ENCODE data around the gene NDUFV1.

Gene NDUFV1

DNA sequence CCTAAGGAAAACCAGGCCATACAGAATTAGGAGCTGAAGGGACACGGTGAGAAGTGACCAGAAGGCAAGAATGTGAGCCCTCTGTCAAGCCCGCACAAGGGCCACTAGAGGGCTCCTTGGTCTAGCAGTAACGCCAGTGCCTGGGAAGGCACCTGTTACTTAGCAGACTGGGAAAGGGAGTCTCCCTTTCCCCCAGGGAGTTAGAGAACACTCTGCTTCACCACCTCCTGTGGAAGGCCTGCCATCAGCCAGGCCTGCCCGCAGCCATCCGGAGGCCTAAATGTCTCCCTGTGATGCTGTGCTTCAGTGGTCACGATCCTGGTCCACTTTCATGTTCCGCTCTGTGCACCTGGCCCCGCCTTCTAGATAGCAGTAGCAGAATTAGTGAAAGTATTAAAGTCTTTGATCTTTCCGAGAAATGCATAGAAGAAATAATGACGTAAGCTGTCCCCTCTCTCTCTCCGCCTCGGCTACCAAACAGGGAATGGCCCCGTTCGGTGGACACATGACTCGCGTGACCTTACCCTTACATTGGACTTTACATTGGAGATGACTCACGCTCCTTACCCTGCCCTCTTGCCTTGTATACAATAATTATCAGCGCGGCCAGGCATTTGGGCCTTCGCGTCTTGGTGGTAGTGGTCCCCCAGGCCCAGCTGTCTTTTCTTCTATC is 33.9 kb upstream of the NDUFV1 start:
- FAIRE-seq: peak; percentile 62
- DNase-seq (ENCODE audit: insufficient read length, low spot score): no peak
- TF ChIP-seq POLR2A (IDR thresholded peaks at IDR 0.05; ENCODE audit: low read depth, low read length): no peak

DNA sequence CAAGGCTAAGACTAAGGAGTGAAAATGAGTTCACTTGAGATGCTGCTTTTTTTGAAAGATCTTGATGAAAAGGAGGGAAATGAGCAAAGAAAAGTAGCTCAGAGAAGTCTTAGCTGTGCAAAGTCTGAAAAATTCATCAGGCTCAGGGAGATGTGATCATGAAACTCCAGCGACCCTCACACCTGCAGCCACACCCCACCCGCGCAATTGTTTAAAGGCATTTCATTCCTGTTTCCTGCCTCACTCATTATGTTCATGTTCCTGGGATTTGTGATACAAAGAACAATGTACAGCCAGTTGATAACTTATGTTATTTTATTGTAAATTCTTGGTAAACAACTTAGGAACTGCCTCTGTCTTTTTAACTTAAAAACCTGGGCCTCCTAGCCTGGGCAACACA is 31.8 kb upstream of the NDUFV1 start:
- DNase-seq (ENCODE audit: insufficient read length, low spot score) (no peak), FAIRE-seq (no peak)

DNA sequence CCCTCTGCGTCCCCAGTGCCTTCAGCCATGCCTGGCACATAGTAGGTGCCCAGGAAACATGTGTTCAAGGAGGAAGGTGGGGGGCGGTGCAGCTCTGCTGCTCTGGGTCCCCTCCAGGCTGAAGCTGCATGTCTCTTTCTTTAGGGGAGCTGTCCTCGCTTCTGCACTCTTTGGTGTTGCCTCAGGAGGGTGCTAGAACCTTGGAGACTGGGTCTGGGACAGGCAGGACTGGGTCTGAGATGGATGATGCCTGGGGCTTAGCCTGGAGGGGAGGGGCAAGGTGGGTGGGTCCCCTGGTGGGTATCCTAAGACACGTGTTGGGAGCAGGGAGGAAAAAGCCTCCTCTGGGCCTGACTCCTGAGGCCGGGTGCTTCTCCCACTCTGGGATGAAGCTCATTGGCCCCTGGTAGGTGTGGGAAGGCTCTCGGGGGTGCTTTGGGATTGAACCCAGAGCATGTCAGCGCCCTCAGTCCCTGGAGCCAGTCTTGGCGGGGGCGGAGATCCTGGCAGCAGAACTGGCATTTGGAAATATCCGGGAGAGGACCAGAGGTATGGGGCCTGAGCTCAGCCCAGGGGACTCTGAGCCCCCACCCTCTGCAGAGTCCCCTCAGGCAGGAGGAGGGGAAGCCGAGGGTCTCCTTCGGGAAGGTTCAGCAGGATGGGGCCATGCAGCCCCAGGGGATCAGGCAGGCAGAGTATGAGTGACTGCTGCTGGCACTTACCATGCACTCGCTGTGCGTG is 29.8 kb upstream of the NDUFV1 start:
- no peak for TF ChIP-seq PAX5 (IDR thresholded peaks at IDR 0.05; ENCODE audit: insufficient read depth, low read length, severe bottlenecking)
- no peak for TF ChIP-seq POLR2A (IDR thresholded peaks at IDR 0.05; ENCODE audit: low read depth, low read length)
- TF ChIP-seq POU2F2 (IDR thresholded peaks at IDR 0.05; ENCODE audit: low read depth, low read length): no peak
- TF ChIP-seq TAF1 (IDR thresholded peaks at IDR 0.05; ENCODE audit: low read depth, low read length): no peak
- no peak for TF ChIP-seq POLR2AphosphoS5 (IDR thresholded peaks at IDR 0.05; ENCODE audit: low read depth, low read length)
- TF ChIP-seq SPI1 (IDR thresholded peaks at IDR 0.05; ENCODE audit: low read depth, low read length): no peak
- FAIRE-seq (no peak), DNase-seq (ENCODE audit: insufficient read length, low spot score) (no peak)

More for the DNA sequence above, 31.8 kb upstream of the NDUFV1 start:
- TF ChIP-seq POLR2AphosphoS5 (IDR thresholded peaks at IDR 0.05; ENCODE audit: low read depth, low read length): no peak
- no peak for TF ChIP-seq POU2F2 (IDR thresholded peaks at IDR 0.05; ENCODE audit: low read depth, low read length)
- TF ChIP-seq POLR2A (IDR thresholded peaks at IDR 0.05; ENCODE audit: low read depth, low read length): no peak
- TF ChIP-seq TAF1 (IDR thresholded peaks at IDR 0.05; ENCODE audit: low read depth, low read length): no peak
- TF ChIP-seq PAX5 (IDR thresholded peaks at IDR 0.05; ENCODE audit: insufficient read depth, low read length, severe bottlenecking): no peak
- no peak for TF ChIP-seq SPI1 (IDR thresholded peaks at IDR 0.05; ENCODE audit: low read depth, low read length)

DNA sequence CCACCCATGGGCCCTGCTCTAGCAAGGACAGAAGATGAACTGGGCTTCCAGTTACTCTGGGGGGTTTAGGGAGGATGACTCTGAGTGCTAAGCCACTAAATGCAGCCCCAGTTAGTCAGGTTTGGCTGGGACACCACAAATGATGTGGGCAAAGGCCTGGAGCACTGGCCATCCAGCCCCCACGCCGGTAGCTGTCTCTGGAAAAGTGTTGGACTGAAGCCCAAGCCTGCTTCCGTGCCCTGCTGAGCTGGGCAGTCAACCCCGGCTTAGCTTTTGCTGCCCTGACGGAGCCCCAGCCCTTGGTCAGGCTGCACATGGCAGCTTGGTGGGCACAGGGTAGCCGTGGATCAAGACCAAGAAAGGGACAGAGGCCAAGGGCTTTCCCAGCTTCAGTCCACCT is 28.8 kb upstream of the NDUFV1 start:
- no peak for TF ChIP-seq PAX5 (IDR thresholded peaks at IDR 0.05; ENCODE audit: insufficient read depth, low read length, severe bottlenecking)
- TF ChIP-seq SPI1 (IDR thresholded peaks at IDR 0.05; ENCODE audit: low read depth, low read length): no peak
- no peak for TF ChIP-seq POLR2A (IDR thresholded peaks at IDR 0.05; ENCODE audit: low read depth, low read length)
- no peak for TF ChIP-seq TAF1 (IDR thresholded peaks at IDR 0.05; ENCODE audit: low read depth, low read length)
- TF ChIP-seq POU2F2 (IDR thresholded peaks at IDR 0.05; ENCODE audit: low read depth, low read length): no peak
- no peak for TF ChIP-seq POLR2AphosphoS5 (IDR thresholded peaks at IDR 0.05; ENCODE audit: low read depth, low read length)
- no peak for FAIRE-seq
- DNase-seq (ENCODE audit: insufficient read length, low spot score): no peak

DNA sequence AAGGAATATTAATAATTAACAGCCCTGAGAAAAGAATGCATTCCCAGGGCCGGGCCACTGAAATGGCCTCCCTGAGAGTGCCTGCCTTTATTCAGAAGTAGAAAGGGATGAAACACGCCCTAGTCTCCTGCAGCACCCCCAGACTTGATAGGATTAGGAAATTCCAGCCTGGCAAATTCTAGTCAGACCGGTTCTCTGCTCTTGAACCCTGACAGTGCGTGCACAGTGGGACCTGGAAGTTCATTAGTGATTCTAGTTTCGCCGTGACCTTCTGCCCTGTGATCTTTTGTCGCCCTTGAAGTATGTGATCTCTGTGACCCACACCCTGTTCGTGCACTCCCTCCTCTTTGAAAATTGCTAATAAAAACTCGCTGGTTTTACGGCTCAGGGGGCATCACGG is 25.3 kb upstream of the NDUFV1 start:
- no peak for DNase-seq (ENCODE audit: insufficient read length, low spot score)
- FAIRE-seq: no peak
- no peak for TF ChIP-seq POLR2A (IDR thresholded peaks at IDR 0.05; ENCODE audit: low read depth, low read length)
- no peak for TF ChIP-seq POLR2AphosphoS5 (IDR thresholded peaks at IDR 0.05; ENCODE audit: low read depth, low read length)
- TF ChIP-seq TAF1 (IDR thresholded peaks at IDR 0.05; ENCODE audit: low read depth, low read length): no peak
- no peak for TF ChIP-seq PAX5 (IDR thresholded peaks at IDR 0.05; ENCODE audit: insufficient read depth, low read length, severe bottlenecking)
- no peak for TF ChIP-seq POU2F2 (IDR thresholded peaks at IDR 0.05; ENCODE audit: low read depth, low read length)
- TF ChIP-seq SPI1 (IDR thresholded peaks at IDR 0.05; ENCODE audit: low read depth, low read length): no peak

DNA sequence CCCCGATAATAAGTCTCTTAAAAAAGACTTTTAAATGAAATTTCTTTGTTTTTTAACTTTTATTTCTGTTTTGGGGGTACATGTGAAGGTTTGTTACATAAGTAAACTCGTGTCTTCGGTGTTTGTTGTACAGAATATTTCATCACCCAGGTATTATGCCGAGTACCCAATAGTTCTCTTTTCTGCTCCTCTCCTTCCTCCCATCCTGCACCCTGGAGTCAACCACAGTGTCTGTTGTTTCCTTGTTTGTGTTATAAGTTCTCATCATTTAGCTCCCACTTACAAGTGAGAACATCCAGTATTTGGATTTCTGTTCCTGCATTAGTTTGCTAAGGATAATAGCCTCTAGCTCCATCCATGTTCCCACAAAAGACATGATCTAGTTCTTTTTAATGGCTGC is 24.7 kb upstream of the NDUFV1 start:
- TF ChIP-seq SPI1 (IDR thresholded peaks at IDR 0.05; ENCODE audit: low read depth, low read length): no peak
- no peak for TF ChIP-seq PAX5 (IDR thresholded peaks at IDR 0.05; ENCODE audit: insufficient read depth, low read length, severe bottlenecking)
- no peak for TF ChIP-seq TAF1 (IDR thresholded peaks at IDR 0.05; ENCODE audit: low read depth, low read length)
- no peak for TF ChIP-seq POLR2AphosphoS5 (IDR thresholded peaks at IDR 0.05; ENCODE audit: low read depth, low read length)
- no peak for TF ChIP-seq POLR2A (IDR thresholded peaks at IDR 0.05; ENCODE audit: low read depth, low read length)
- no peak for TF ChIP-seq POU2F2 (IDR thresholded peaks at IDR 0.05; ENCODE audit: low read depth, low read length)
- DNase-seq (ENCODE audit: insufficient read length, low spot score) (no peak), FAIRE-seq (no peak)

DNA sequence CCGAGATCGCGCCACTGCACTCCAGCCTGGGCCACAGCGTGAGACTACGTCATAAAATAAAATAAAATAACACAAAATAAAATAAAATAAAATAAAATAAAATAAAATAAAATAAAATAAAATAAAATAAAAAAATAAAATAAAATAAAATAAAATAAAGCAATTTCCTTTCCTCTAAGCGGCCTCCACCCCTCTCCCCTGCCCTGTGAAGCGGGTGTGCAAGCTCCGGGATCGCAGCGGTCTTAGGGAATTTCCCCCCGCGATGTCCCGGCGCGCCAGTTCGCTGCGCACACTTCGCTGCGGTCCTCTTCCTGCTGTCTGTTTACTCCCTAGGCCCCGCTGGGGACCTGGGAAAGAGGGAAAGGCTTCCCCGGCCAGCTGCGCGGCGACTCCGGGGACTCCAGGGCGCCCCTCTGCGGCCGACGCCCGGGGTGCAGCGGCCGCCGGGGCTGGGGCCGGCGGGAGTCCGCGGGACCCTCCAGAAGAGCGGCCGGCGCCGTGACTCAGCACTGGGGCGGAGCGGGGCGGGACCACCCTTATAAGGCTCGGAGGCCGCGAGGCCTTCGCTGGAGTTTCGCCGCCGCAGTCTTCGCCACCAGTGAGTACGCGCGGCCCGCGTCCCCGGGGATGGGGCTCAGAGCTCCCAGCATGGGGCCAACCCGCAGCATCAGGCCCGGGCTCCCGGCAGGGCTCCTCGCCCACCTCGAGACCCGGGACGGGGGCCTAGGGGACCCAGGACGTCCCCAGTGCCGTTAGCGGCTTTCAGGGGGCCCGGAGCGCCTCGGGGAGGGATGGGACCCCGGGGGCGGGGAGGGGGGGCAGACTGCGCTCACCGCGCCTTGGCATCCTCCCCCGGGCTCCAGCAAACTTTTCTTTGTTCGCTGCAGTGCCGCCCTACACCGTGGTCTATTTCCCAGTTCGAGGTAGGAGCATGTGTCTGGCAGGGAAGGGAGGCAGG is 23.2 kb upstream of the NDUFV1 start, which contains the start of gene GSTP1:
Gene GSTP1, plus strand, starts transcription at position 566 of the 958 bp plus-strand sequence. Its CDS starts 32 bp downstream, at position 598.
- peak; percentile 81 for FAIRE-seq
- DNase-seq (ENCODE audit: insufficient read length, low spot score): peak; percentile 76
- TF ChIP-seq TAF1 (IDR thresholded peaks at IDR 0.05; ENCODE audit: low read depth, low read length): peak; percentile 59; the same call in 1 of the 2 replicates
- peak; percentile 83; the same call in 1 of the 2 replicates for TF ChIP-seq POU2F2 (IDR thresholded peaks at IDR 0.05; ENCODE audit: low read depth, low read length)
- TF ChIP-seq POLR2A (IDR thresholded peaks at IDR 0.05; ENCODE audit: low read depth, low read length): peak; percentile 94
- TF ChIP-seq POLR2AphosphoS5 (IDR thresholded peaks at IDR 0.05; ENCODE audit: low read depth, low read length): peak; percentile 95
- TF ChIP-seq PAX5 (IDR thresholded peaks at IDR 0.05; ENCODE audit: insufficient read depth, low read length, severe bottlenecking): no peak
- no peak for TF ChIP-seq SPI1 (IDR thresholded peaks at IDR 0.05; ENCODE audit: low read depth, low read length)

DNA sequence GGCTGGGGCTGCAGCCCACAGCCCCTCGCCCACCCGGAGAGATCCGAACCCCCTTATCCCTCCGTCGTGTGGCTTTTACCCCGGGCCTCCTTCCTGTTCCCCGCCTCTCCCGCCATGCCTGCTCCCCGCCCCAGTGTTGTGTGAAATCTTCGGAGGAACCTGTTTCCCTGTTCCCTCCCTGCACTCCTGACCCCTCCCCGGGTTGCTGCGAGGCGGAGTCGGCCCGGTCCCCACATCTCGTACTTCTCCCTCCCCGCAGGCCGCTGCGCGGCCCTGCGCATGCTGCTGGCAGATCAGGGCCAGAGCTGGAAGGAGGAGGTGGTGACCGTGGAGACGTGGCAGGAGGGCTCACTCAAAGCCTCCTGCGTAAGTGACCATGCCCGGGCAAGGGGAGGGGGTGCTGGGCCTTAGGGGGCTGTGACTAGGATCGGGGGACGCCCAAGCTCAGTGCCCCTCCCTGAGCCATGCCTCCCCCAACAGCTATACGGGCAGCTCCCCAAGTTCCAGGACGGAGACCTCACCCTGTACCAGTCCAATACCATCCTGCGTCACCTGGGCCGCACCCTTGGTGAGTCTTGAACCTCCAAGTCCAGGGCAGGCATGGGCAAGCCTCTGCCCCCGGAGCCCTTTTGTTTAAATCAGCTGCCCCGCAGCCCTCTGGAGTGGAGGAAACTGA is 22.4 kb upstream of the NDUFV1 start:
- peak; percentile 9 for FAIRE-seq
- TF ChIP-seq TAF1 (IDR thresholded peaks at IDR 0.05; ENCODE audit: low read depth, low read length) (no peak), SPI1 (IDR thresholded peaks at IDR 0.05; ENCODE audit: low read depth, low read length) (no peak), POU2F2 (IDR thresholded peaks at IDR 0.05; ENCODE audit: low read depth, low read length) (no peak), POLR2A (IDR thresholded peaks at IDR 0.05; ENCODE audit: low read depth, low read length) (no peak), PAX5 (IDR thresholded peaks at IDR 0.05; ENCODE audit: insufficient read depth, low read length, severe bottlenecking) (no peak), POLR2AphosphoS5 (IDR thresholded peaks at IDR 0.05; ENCODE audit: low read depth, low read length) (no peak; the same call in 1 of the 2 replicates)
- DNase-seq (ENCODE audit: insufficient read length, low spot score): no peak

Measured in GM12891 (cell line).